Aorta (tissue), 5 donors: ENCODE data around the gene KIF5B. TPM values are rescaled to one million over a fixed set of nuclear protein-coding genes. Genes with fewer than 3 reads are reported as not detected.

ENCODE experiments used
- ATAC-seq: fragments of 200-7000 bp; cut with Tn5 transposase; one replicate; pipeline ENCODE4 v1.9.1; 2022; ENCODE audit warnings: moderate library complexity; ENCODE audit not compliant: low FRiP score
- DNase-seq, 2 donors: peaks; one replicate each; pipeline ENCODE4 v3.0.0-alpha.2; 2020
- H3K27ac ChIP-seq, 2 donors: one replicate each; pipeline ENCODE4 v1.5.1; 2013; ENCODE audit warnings: low read length in 2 of 2, mild to moderate bottlenecking in 2 of 2, moderate library complexity in 2 of 2, control low read depth in 1 of 2, inconsistent platforms in 1 of 2, low read depth in 1 of 2
- H3K27me3 ChIP-seq, 2 donors: one replicate each; pipeline ENCODE4 v1.6.1; 2013; ENCODE audit warnings: control low read depth in 1 of 2, low read length in 1 of 2, mild to moderate bottlenecking in 1 of 2, moderate library complexity in 1 of 2; ENCODE audit not compliant: insufficient read depth in 2 of 2, control insufficient read depth in 1 of 2
- H3K36me3 ChIP-seq, 2 donors: one replicate each; pipeline ENCODE4 v1.6.1; 2013; ENCODE audit warnings: control low read depth in 1 of 2, low read length in 1 of 2, mild to moderate bottlenecking in 1 of 2; ENCODE audit not compliant: insufficient read depth in 2 of 2, control insufficient read depth in 1 of 2
- H3K4me1 ChIP-seq, 2 donors: one replicate each; pipeline ENCODE4 v1.6.1; 2013; ENCODE audit warnings: low read length in 2 of 2, control low read depth in 1 of 2, mild to moderate bottlenecking in 1 of 2, moderate library complexity in 1 of 2; ENCODE audit not compliant: insufficient read depth in 2 of 2, control insufficient read depth in 1 of 2
- H3K4me3 ChIP-seq, 2 donors: one replicate each; pipeline ENCODE4 v1.5.1; 2013; ENCODE audit warnings: low read length in 2 of 2, control low read depth in 1 of 2, mild to moderate bottlenecking in 1 of 2
- H3K9me3 ChIP-seq: one replicate; pipeline ENCODE4 v1.6.1; 2013; ENCODE audit warnings: mild to moderate bottlenecking, low read length; ENCODE audit not compliant: control insufficient read depth
- WGBS, 2 donors: extraction: QIAGEN DNeasy Blood & Tissue Kit; methylation state at CpG; one replicate each; pipeline ENCODE4 v1.1.7; 2013; 5-methylcytosine and 5-hydroxymethylcytosine counted together
- intact Hi-C, 2 donors: fragments of 100-400 bp; cut with DNase I; formaldehyde crosslinking; loops; one replicate each; pipeline versions ENCODE4 v1.14.2 to v1.15.0; 2022
- polyA plus RNA-seq, 2 donors: library from polyadenylated mRNA; stranded (reverse); fragments of 200-250 nt; gene quantifications; one replicate each; pipeline ENCODE4 v1.2.3, GENCODE V29; 2013
- total RNA-seq, 2 donors: library from RNA; stranded (reverse); fragmentation: NEBNext Ultra II Directional; extraction: Animal tissue kit (Norgen Biotek cat#: 25700); gene quantifications; one replicate each; pipeline ENCODE4 v1.2.1, GENCODE V29; 2021
- donor health status: healthy with polysubstance abuse.
- donor health status: Bipolar disorder and iron deficiency.
- donor health status: DM: no; HTN: no; CAD: no.
- donor health status: DM: no; HTN: no; CAD: no.
- donor health status: DM: yes; HTN: yes; CAD: no.

Gene KIF5B
- total and polyA plus RNA-seq, 4 donors, result 48.4 to 191 (median 101) TPM

- Histone ChIP-seq H3K4me1 (no peaks in the 10 kb centered on the region), H3K4me3 (no peak overlapping the region), H3K36me3 (peaks cover 5 to 12% of the 10 kb centered on the region in 2 donors), H3K9me3 (no peaks in the 10 kb centered on the region), H3K27ac (no peak overlapping the region), H3K27me3 (no peaks in the 10 kb centered on the region)
- intact Hi-C loops, result no loop called here
- 94% methylated on average over 11 of the region's 11 CpGs for WGBS, 2 donors
- DNase-seq (no peak), ATAC-seq (no peak)
Observed at GRCh38 chr10:32017044-32017443, 39.2 kb downstream of the KIF5B start.

GRCh38 chr10:32015386-32015785 lies 40.8 kb downstream of the KIF5B start:
- intact Hi-C loops, result no loop called here
- Histone ChIP-seq H3K4me3 (no peak overlapping the region), H3K4me1 (no peaks in the 10 kb centered on the region), H3K9me3 (no peaks in the 10 kb centered on the region), H3K36me3 (peaks cover 4 to 10% of the 10 kb centered on the region in 2 donors), H3K27ac (no peak overlapping the region), H3K27me3 (no peaks in the 10 kb centered on the region)
- ATAC-seq (no peak), DNase-seq (no peak)
- WGBS, 2 donors, result 85 to 90% methylated on average over 5 of the region's 5 CpGs

- no peaks in the 10 kb centered on the region for H3K4me1 ChIP-seq
- no peak overlapping the region for H3K27ac ChIP-seq
- WGBS, 2 donors, result 87 to 92% methylated on average over 2 of the region's 2 CpGs
- H3K36me3 ChIP-seq, result no peaks in the 10 kb centered on the region
- no peak for DNase-seq
- no peaks in the 10 kb centered on the region for H3K27me3 ChIP-seq
- no peak overlapping the region for H3K4me3 ChIP-seq
- intact Hi-C loops, result loop anchor here in 1 of 2 donors (10.0 kb wide), 1 partner anchor 142 kb away; no protein-coding TSS in a partner anchor
- ATAC-seq, result no peak
- no peaks in the 10 kb centered on the region for H3K9me3 ChIP-seq
Observed at GRCh38 chr10:32007026-32007425, 49.2 kb downstream of the KIF5B start.

- H3K9me3 ChIP-seq, result no peaks in the 10 kb centered on the region
- DNase-seq, result no peak
- no peaks in the 10 kb centered on the region for H3K27me3 ChIP-seq
- no peaks in the 10 kb centered on the region for H3K36me3 ChIP-seq
- intact Hi-C loops, result loop anchor here in 1 of 2 donors (10.0 kb wide), 1 partner anchor 140 kb away; no protein-coding TSS in a partner anchor
- no peak overlapping the region for H3K4me3 ChIP-seq
- no peak overlapping the region for H3K27ac ChIP-seq
- WGBS, 2 donors, result 55 to 59% methylated on average over 4 of the region's 4 CpGs
- no peaks in the 10 kb centered on the region for H3K4me1 ChIP-seq
- ATAC-seq, result no peak
Observed at GRCh38 chr10:32005050-32005449, 51.2 kb downstream of the KIF5B start.

GRCh38 chr10:32004161-32004591 lies 52.0 kb downstream of the KIF5B start:
- H3K4me1 ChIP-seq, result no peaks in the 10 kb centered on the region
- intact Hi-C loops, result loop anchor here (5.0 to 10.0 kb wide), 2 partner anchors 139 to 142 kb away; no protein-coding TSS in a partner anchor
- ATAC-seq, result peak; percentile 68
- no peaks in the 10 kb centered on the region for H3K36me3 ChIP-seq
- peak in 1 of 2 donors; percentile 52 for DNase-seq
- 4 to 9% methylated on average over 3 of the region's 3 CpGs for WGBS, 2 donors
- H3K27me3 ChIP-seq, result no peaks in the 10 kb centered on the region
- H3K27ac ChIP-seq, result no peak overlapping the region
- no peak overlapping the region for H3K4me3 ChIP-seq
- no peaks in the 10 kb centered on the region for H3K9me3 ChIP-seq

- Histone ChIP-seq H3K27me3 (no peaks in the 10 kb centered on the region), H3K4me3 (no peak overlapping the region), H3K27ac (no peak overlapping the region), H3K4me1 (no peaks in the 10 kb centered on the region), H3K36me3 (no peaks in the 10 kb centered on the region), H3K9me3 (no peaks in the 10 kb centered on the region)
- 24 to 27% methylated on average over 1 of the region's 1 CpG for WGBS, 2 donors
- intact Hi-C loops, result loop anchor here (5.0 to 10.0 kb wide), 2 partner anchors 138 to 140 kb away; no protein-coding TSS in a partner anchor
- ATAC-seq (no peak), DNase-seq (no peak)
Observed at GRCh38 chr10:32002531-32002930, 53.7 kb downstream of the KIF5B start.

GRCh38 chr10:32000937-32001336 lies 55.3 kb downstream of the KIF5B start:
- DNase-seq (no peak), ATAC-seq (no peak)
- no peaks in the 10 kb centered on the region for H3K4me1 ChIP-seq
- H3K9me3 ChIP-seq, result no peaks in the 10 kb centered on the region
- no peaks in the 10 kb centered on the region for H3K36me3 ChIP-seq
- WGBS, 2 donors, result 62 to 67% methylated on average over 4 of the region's 4 CpGs
- no peak overlapping the region for H3K27ac ChIP-seq
- intact Hi-C loops, result loop anchor here (5.0 to 10.0 kb wide), 2 partner anchors 136 to 139 kb away; no protein-coding TSS in a partner anchor
- no peak overlapping the region for H3K4me3 ChIP-seq
- H3K27me3 ChIP-seq, result no peaks in the 10 kb centered on the region

GRCh38 chr10:31999836-32000235 lies 56.4 kb downstream of the KIF5B start:
- H3K4me1 ChIP-seq, result no peaks in the 10 kb centered on the region
- WGBS, 2 donors, result 98% methylated on average over 3 of the region's 3 CpGs
- H3K27me3 ChIP-seq, result no peaks in the 10 kb centered on the region
- H3K9me3 ChIP-seq, result no peaks in the 10 kb centered on the region
- no peak overlapping the region for H3K4me3 ChIP-seq
- ATAC-seq (no peak), DNase-seq (no peak)
- intact Hi-C loops, result loop anchor here (5.0 to 10.0 kb wide), 2 partner anchors 135 to 138 kb away; no protein-coding TSS in a partner anchor
- no peaks in the 10 kb centered on the region for H3K36me3 ChIP-seq
- H3K27ac ChIP-seq, result no peak overlapping the region

- H3K4me1 ChIP-seq, result no peaks in the 10 kb centered on the region
- DNase-seq, result no peak
- no peaks in the 10 kb centered on the region for H3K27me3 ChIP-seq
- no peak for ATAC-seq
- no peaks in the 10 kb centered on the region for H3K36me3 ChIP-seq
- H3K27ac ChIP-seq, result no peak overlapping the region
- H3K4me3 ChIP-seq, result no peak overlapping the region
- whole genome bisulfite sequencing, 2 donors, result 53 to 57% methylated on average over 3 of the region's 3 CpGs
- intact Hi-C loops, result no loop called here
- H3K9me3 ChIP-seq, result no peaks in the 10 kb centered on the region
Observed at GRCh38 chr10:31999070-31999660, 57.1 kb downstream of the KIF5B start.
